Aorta (tissue), 5 donors: ENCODE results near the gene CXCR6. TPM values are rescaled to one million over a fixed set of nuclear protein-coding genes. Genes with fewer than 3 reads are reported as not detected.

Source experiments
- ATAC-seq: fragments of 200-7000 bp; cut with Tn5 transposase; one replicate; pipeline ENCODE4 v1.9.1; 2022; ENCODE audit warnings: moderate library complexity; ENCODE audit not compliant: low FRiP score
- DNase-seq, 2 donors: peaks; one replicate each; pipeline ENCODE4 v3.0.0-alpha.2; 2020
- H3K27ac ChIP-seq, 2 donors: one replicate each; pipeline ENCODE4 v1.5.1; 2013; ENCODE audit warnings: low read length in 2 of 2, mild to moderate bottlenecking in 2 of 2, moderate library complexity in 2 of 2, control low read depth in 1 of 2, inconsistent platforms in 1 of 2, low read depth in 1 of 2
- H3K27me3 ChIP-seq, 2 donors: one replicate each; pipeline ENCODE4 v1.6.1; 2013; ENCODE audit warnings: control low read depth in 1 of 2, low read length in 1 of 2, mild to moderate bottlenecking in 1 of 2, moderate library complexity in 1 of 2; ENCODE audit not compliant: insufficient read depth in 2 of 2, control insufficient read depth in 1 of 2
- H3K36me3 ChIP-seq, 2 donors: one replicate each; pipeline ENCODE4 v1.6.1; 2013; ENCODE audit warnings: control low read depth in 1 of 2, low read length in 1 of 2, mild to moderate bottlenecking in 1 of 2; ENCODE audit not compliant: insufficient read depth in 2 of 2, control insufficient read depth in 1 of 2
- H3K4me1 ChIP-seq, 2 donors: one replicate each; pipeline ENCODE4 v1.6.1; 2013; ENCODE audit warnings: low read length in 2 of 2, control low read depth in 1 of 2, mild to moderate bottlenecking in 1 of 2, moderate library complexity in 1 of 2; ENCODE audit not compliant: insufficient read depth in 2 of 2, control insufficient read depth in 1 of 2
- H3K4me3 ChIP-seq, 2 donors: one replicate each; pipeline ENCODE4 v1.5.1; 2013; ENCODE audit warnings: low read length in 2 of 2, control low read depth in 1 of 2, mild to moderate bottlenecking in 1 of 2
- H3K9me3 ChIP-seq: one replicate; pipeline ENCODE4 v1.6.1; 2013; ENCODE audit warnings: mild to moderate bottlenecking, low read length; ENCODE audit not compliant: control insufficient read depth
- WGBS, 2 donors: extraction: QIAGEN DNeasy Blood & Tissue Kit; methylation state at CpG; one replicate each; pipeline ENCODE4 v1.1.7; 2013; 5-methylcytosine and 5-hydroxymethylcytosine counted together
- intact Hi-C, 2 donors: fragments of 100-400 bp; cut with DNase I; formaldehyde crosslinking; loops; one replicate each; pipeline versions ENCODE4 v1.14.2 to v1.15.0; 2022
- polyA plus RNA-seq, 2 donors: library from polyadenylated mRNA; stranded (reverse); fragments of 200-250 nt; gene quantifications; one replicate each; pipeline ENCODE4 v1.2.3, GENCODE V29; 2013
- total RNA-seq, 2 donors: library from RNA; stranded (reverse); fragmentation: NEBNext Ultra II Directional; extraction: Animal tissue kit (Norgen Biotek cat#: 25700); gene quantifications; one replicate each; pipeline ENCODE4 v1.2.1, GENCODE V29; 2021
- donor health status: healthy with polysubstance abuse.
- donor health status: Bipolar disorder and iron deficiency.
- donor health status: DM: no; HTN: no; CAD: no.
- donor health status: DM: no; HTN: no; CAD: no.
- donor health status: DM: yes; HTN: yes; CAD: no.

Gene CXCR6
- total and polyA plus RNA-seq, 4 donors = 1.4 to 2.9 (median 2.8) TPM; not detected in 1

GRCh38 chr3:45907769-45908705 is 35.2 kb upstream of the CXCR6 start:
- peaks cover 0 to 1% of the 10 kb centered on the region in 2 donors for H3K36me3 ChIP-seq
- 86% methylated on average over 13 of the region's 13 CpGs for WGBS, 2 donors
- H3K4me1 ChIP-seq = no peaks in the 10 kb centered on the region
- H3K4me3 ChIP-seq = no peak overlapping the region
- intact Hi-C loops = loop anchor here in 1 of 2 donors (10.0 kb wide), 1 partner anchor 133 kb away; no protein-coding TSS in a partner anchor
- no peaks in the 10 kb centered on the region for H3K27me3 ChIP-seq
- no peak for ATAC-seq
- no peak overlapping the region for H3K27ac ChIP-seq
- H3K9me3 ChIP-seq = no peaks in the 10 kb centered on the region
- no peak for DNase-seq

DNA sequence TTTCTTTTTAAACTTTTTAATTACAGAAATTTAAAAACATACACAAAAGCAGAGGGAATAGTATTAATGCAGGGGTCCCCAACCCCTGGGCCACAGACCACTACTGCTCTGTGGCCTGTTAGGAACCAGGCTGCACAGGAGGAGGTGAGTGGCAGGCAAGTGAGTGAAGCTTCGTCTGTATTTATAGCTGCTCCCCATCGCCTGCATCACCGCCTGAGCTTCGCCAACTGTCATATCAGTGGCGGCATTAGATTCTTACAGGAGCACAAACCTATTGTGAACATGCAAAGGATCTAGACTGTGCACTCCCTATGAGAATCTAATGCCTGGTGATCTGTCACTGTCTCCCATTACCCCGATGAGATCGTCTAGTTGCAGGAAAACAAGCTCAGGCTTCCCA is 34.5 kb upstream of the CXCR6 start:
- H3K9me3 ChIP-seq = no peaks in the 10 kb centered on the region
- no peaks in the 10 kb centered on the region for H3K27me3 ChIP-seq
- ATAC-seq = no peak
- H3K36me3 ChIP-seq = peaks cover 0 to 1% of the 10 kb centered on the region in 2 donors
- WGBS, 2 donors = 91 to 92% methylated on average over 7 of the region's 7 CpGs
- H3K4me1 ChIP-seq = no peaks in the 10 kb centered on the region
- intact Hi-C loops = loop anchor here in 1 of 2 donors (10.0 kb wide), 1 partner anchor 134 kb away; no protein-coding TSS in a partner anchor
- no peak overlapping the region for H3K4me3 ChIP-seq
- no peak for DNase-seq
- H3K27ac ChIP-seq = no peak overlapping the region

- Histone ChIP-seq H3K4me1 (no peaks in the 10 kb centered on the region), H3K4me3 (no peak overlapping the region), H3K36me3 (peaks cover 0 to under 1% of the 10 kb centered on the region in 2 donors), H3K9me3 (no peaks in the 10 kb centered on the region), H3K27me3 (no peaks in the 10 kb centered on the region), H3K27ac (no peak overlapping the region)
- intact Hi-C loops = loop anchor here in 1 of 2 donors (10.0 kb wide), 1 partner anchor 135 kb away; no protein-coding TSS in a partner anchor
- ATAC-seq (no peak), DNase-seq (no peak)
- 89 to 92% methylated on average over 6 of the region's 6 CpGs for WGBS, 2 donors
These were observed 33.7 kb upstream of the CXCR6 start for GRCh38 chr3:45909542-45909941.

DNA sequence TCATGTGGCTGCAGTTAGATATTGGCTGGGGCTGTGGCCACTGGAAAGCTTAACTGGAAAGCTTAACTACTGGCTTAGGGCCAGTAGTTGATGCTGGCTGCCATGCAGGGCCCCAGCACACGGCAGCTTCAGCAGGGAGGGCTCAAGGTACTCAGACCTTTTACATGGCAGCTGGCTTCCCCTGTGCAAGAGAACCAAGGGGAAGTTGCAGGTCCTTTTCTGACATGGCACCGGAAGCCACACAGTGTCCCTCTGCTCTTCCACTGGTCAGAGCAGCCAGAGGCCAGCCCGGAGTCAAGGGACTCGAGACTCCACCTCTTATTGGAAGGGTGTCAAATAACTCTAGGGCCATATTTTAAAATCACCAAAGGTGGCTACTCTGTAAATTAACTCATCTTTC is 32.4 kb upstream of the CXCR6 start:
- no peaks in the 10 kb centered on the region for H3K27me3 ChIP-seq
- H3K36me3 ChIP-seq = no peaks in the 10 kb centered on the region
- H3K4me1 ChIP-seq = no peaks in the 10 kb centered on the region
- H3K27ac ChIP-seq = no peak overlapping the region
- WGBS, 2 donors = 68% methylated on average over 4 of the region's 4 CpGs
- DNase-seq (no peak), ATAC-seq (no peak)
- H3K4me3 ChIP-seq = no peak overlapping the region
- intact Hi-C loops = no loop called here
- H3K9me3 ChIP-seq = no peaks in the 10 kb centered on the region

DNA sequence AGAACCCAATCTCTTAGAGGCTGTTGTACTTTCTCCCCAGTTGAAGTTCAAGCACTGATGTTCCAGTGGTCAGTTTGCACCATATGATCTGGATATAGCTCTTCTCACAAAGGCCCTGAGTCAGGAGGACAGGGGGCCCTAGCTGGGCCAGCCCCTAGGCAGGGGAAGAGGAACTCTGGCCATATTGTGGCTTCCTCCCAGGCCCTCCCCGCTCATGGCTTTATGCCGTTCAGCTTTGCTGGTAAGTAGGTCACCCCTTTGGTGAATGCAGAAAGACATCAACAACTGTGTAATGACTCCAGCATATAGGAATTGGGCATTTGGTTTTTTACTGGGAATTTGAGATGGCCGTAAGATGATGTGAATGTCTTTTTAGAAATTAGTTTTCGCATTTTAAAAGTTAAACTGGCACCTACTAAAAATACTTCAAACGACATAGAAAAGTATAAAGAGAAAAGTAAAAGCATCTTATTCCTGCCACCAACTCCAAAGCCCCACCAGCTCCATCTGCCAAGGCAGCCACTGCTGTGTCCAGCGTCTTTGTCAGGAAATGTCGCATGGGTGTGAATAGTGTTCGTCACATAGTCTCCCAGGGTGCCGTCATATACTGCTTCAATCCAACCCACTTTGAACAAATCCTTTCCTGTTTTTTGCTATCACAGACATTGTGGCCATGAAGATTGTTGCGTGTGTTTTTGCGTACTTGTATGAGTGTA is 31.6 kb upstream of the CXCR6 start:
- no peak for DNase-seq
- Histone ChIP-seq H3K9me3 (no peaks in the 10 kb centered on the region), H3K27me3 (no peaks in the 10 kb centered on the region), H3K4me1 (no peaks in the 10 kb centered on the region), H3K4me3 (no peak overlapping the region), H3K27ac (no peak overlapping the region), H3K36me3 (no peaks in the 10 kb centered on the region)
- no peak for ATAC-seq
- intact Hi-C loops = no loop called here
- 94% methylated on average over 11 of the region's 11 CpGs for WGBS, 2 donors

DNA sequence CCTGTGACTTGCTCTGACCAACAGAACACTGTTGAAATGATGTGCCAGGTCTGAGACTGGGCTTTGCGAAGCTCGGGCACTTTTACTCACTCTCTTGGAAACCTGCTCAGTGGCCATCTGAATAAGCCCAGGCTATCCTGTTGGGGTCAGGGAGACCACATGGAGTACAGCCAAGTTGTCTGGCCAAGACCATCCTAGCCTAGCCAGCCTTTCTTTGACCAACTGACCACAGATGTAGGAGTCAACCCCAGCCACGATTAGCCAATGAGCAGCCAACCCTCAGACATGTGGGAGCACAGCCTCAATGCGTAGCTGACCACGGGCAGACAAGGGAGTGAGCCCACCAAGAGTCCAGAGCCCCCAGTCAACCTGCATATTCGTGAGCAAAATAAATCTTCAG is 30.8 kb upstream of the CXCR6 start:
- no peak for ATAC-seq
- Histone ChIP-seq H3K36me3 (no peaks in the 10 kb centered on the region), H3K4me1 (no peaks in the 10 kb centered on the region), H3K4me3 (no peak overlapping the region), H3K27ac (no peak overlapping the region), H3K9me3 (no peaks in the 10 kb centered on the region), H3K27me3 (no peaks in the 10 kb centered on the region)
- intact Hi-C loops = no loop called here
- no peak for DNase-seq
- WGBS, 2 donors = 90% methylated on average over 6 of the region's 6 CpGs

DNA sequence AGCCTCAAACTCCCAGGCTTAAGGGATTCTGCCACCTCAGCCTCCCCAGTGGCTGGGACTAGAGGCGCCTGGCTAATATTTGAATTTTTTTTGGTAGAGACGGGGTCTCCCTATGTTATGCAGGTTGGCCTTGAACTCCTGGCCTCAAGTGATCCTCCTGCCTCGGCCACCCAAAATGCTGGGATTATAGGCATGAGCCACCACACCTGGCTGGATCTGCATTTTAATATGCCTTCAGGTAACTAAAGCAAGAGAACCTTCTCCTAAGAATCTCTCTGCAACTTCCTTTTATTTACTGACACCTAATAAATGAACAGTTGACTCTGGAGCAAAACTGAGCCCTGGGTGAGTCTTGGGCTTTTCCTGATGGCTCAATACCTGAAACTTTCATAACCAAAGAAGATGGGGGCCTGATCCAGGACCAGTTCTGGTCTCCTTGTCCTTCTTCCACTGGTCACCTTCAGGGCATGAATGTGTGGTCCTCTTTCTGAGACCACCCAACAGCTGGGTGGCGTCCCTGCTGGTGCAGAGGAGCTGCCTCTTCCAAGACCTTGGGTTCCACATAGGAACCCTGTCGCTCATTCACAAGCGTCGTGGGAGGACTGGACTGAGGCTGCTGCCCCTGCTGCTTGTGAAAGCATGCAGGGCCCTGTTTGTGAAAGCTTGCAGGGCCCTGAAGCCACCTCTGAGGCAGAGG is 28.8 kb upstream of the CXCR6 start:
- intact Hi-C loops = no loop called here
- WGBS, 2 donors = 89 to 91% methylated on average over 7 of the region's 7 CpGs
- DNase-seq = no peak
- Histone ChIP-seq H3K36me3 (peaks cover 0 to 3% of the 10 kb centered on the region in 2 donors), H3K27me3 (no peaks in the 10 kb centered on the region), H3K9me3 (no peaks in the 10 kb centered on the region), H3K27ac (no peak overlapping the region), H3K4me1 (no peaks in the 10 kb centered on the region), H3K4me3 (no peak overlapping the region)
- no peak for ATAC-seq

DNA sequence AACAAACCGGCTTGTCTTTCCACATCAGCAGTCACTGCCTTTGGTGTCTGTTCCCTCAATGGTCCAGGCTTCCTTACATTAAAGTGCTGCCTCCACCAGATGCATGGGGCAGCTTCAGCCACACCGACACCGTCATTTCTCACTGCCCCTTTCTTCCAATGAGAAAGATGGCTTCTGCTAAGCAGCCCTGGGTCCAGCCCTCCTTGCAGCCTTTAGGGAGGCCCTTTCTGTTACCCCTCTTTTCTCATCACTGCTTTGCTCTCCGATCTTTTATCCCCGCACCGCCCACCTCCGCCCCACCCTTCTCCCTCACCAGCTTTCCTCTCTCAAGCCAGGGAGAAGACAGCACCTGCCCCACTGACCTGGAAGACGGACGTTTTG is 28.2 kb upstream of the CXCR6 start:
- Histone ChIP-seq H3K36me3 (peaks cover 0 to 3% of the 10 kb centered on the region in 2 donors), H3K27ac (no peak overlapping the region), H3K4me3 (no peak overlapping the region), H3K9me3 (no peaks in the 10 kb centered on the region), H3K27me3 (no peaks in the 10 kb centered on the region), H3K4me1 (no peaks in the 10 kb centered on the region)
- ATAC-seq (no peak), DNase-seq (no peak)
- 90 to 91% methylated on average over 9 of the region's 9 CpGs for WGBS, 2 donors
- intact Hi-C loops = no loop called here
